GM19099 (cell line): Measurements from ENCODE around the gene CRY2.

Source experiments
- POLR2A ChIP-seq: IDR thresholded peaks from 3 replicates; pipeline ENCODE4 v1.6.1; 2011; ENCODE audit warnings: low read depth; ENCODE audit not compliant: insufficient read length; ENCODE audit errors: extremely low read depth

The CRY2 gene

GRCh38 chr11:45846974-45847910, at the start of gene CRY2:
TSS of gene CRY2 (plus strand) at chr11:45847475. CDS start at chr11:45847491, 16 bp downstream.
- peak; percentile 94 for TF ChIP-seq POLR2A

DNA sequence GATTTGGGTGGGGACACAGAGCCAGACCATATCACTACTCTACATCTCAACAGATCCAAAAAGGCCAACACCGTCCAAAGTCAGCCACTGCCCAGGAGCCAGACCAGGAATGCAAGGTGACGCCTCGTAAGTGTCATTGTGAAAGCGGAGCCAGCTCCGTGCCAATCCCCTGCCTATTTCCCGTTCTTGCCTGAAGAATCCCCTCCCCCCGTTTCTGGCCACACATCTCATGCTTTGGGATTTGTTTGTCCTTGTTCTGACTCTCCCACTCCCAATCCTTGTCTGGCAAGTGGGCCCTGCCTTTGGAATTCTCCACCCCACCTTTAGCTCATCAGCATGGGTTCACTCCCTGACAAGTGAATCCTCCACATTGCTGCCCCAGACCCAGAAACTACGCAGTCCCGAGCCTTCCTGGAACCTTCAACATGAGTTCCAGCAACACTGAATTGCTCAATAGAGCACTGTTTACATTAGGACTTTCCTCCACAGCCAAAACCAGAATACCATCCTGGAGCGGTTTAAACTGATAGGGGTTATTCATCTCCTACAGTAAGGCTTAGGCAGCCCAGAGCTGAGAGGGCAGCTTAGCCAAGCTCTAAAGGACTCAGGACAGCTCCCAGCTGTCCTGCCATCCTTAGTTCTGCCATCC, 48.4 kb upstream of the CRY2 start:
- no peak for TF ChIP-seq POLR2A

GRCh38 chr11:45799562-45799961, 47.7 kb upstream of the CRY2 start:
- no peak for TF ChIP-seq POLR2A

DNA sequence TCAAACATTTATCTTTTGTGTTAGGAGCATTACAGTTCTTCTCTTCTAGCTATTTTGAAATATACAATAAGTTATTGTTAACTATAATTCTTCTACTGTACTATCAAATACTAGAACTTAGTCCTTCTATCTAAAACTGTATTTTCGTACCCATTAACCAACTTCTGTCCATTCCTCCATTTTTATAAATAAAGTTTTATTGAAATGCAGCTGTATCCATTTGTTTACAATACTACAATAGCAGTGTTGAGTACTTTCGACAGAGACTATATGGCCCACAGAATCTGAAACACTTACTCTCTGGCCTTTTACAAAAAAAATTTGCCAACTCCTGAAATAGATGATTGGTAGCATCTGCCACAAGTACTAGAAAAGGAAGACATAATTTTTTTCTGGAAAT, 47.0 kb upstream of the CRY2 start:
- TF ChIP-seq POLR2A = no peak

DNA sequence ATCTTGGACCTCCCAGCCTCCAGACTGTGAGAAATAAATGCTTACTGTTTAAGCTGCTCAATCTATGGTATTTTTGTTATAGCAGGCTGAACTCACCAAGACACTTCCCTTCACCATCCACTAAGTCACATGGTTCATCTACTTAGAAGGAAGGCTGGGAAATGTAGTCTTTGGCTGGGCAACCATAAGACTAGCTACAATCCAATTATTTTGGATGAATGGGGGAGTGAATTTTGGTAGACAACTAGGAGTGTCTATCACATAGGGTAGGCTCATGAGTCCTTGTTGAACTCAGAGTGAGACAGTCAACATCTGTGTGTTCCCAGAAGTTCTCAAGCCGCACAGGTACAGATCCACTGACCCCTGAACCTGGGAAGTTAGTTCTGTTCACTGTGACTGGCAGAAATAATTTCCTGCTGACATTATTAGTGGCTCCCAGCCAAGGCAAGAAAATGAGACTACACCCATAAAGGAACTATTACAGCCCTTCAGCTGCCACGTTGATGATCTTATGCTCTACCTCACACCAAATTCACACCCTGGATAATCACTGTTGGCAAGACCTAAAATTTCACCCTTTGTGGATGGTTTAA, 45.5 kb upstream of the CRY2 start:
- TF ChIP-seq POLR2A = no peak

GRCh38 chr11:45802531-45803317, 44.6 kb upstream of the CRY2 start:
- no peak for TF ChIP-seq POLR2A

DNA sequence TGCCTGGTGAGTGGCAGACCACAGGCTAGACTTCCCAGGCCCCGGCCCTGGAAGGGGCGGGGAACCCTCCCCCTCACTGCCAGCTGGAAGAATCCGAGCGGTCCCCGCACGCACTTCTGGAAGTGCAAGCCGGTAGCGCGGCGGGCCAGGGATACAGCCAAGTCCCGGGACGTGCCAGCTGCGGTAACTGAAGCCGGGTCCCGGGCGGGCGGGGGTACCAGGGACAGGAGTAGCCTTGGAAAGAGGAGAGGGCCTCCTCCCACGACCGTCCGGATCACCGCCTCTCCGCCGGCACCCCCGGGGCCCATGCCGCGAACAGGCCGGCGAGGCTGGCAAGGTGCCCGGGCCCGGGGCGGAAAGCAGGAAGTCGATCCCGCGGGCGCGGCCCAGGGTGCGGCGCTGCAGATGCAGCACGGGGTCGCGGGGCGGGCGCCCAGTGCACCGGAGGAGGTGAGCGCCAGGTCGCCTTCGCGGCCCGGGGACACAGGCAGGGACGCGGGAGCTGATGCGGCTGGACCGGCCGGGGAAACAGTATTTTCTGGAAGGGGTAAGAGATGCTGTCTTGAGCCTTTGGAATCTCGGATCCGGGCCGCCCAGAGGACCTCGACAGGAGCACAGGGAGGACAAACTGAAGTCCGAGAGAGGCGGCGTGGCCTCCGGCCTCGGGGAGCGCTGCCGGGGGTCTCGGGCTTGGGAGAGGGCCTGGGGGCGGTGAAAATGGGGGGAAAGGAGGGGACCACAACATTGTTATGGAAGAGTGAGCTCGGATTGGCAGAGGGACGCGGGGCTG, 43.1 kb upstream of the CRY2 start:
- TF ChIP-seq POLR2A = no peak

DNA sequence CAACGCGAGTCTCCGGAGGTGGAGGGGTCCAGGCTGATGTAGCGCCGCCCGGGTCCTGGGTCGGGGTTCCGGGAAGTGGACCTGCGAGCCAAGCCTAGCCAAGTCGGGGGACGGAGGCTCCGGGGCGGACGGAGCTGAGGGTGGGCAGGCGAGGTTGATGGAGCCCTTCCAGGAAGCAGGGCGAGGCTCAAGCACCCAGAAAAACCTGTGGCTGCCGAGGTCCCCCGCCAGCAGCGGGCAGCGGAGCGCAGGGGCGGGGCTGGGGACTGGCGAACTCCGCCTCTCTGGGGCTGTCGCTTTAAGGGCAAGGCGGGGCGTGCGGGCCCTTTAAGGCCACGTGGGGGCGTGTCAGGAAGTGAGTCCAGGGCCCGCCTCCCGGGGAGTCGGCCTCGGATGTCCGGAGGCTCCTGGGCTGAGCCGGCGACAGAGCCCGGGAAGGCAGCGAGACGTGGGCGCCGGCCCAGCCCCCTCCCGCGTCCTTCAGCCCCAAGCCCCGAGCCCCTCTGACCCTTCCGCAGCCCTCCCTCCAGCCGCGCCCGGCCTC, 42.4 kb upstream of the CRY2 start, which contains the start of gene SLC35C1:
Gene SLC35C1 (plus strand): TSS at position 389 of the 544 bp plus-strand sequence. CDS start 653 bp downstream, outside the sequence.
- peak; percentile 90 for TF ChIP-seq POLR2A

DNA sequence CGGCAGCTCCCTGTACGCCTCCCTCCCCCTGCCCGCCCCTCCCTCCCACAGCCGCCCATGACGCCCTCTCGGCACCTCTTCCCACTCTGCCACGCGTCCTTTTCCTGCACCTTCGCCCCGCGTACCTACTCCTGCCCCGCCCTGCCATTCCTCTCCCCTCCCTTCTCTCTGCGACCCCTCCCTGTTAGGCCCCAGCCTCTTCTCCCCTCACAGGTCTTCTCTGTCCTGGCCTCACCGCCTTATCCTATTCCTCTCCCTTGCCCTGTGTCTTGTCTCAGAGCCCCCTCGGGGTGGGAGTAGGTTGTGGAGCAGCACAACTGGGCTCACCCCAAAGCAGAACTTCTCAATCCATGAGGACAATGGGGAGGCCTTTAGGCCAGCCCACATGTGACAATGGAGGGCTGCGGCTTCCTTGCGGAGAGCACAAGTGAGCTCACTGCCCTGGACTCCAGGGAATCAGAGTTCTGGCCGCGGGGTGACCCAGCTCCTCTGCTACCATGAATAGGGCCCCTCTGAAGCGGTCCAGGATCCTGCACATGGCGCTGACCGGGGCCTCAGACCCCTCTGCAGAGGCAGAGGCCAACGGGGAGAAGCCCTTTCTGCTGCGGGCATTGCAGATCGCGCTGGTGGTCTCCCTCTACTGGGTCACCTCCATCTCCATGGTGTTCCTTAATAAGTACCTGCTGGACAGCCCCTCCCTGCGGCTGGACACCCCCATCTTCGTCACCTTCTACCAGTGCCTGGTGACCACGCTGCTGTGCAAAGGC, 41.8 kb upstream of the CRY2 start:
- no peak for TF ChIP-seq POLR2A

- no peak for TF ChIP-seq POLR2A
These were observed 41.0 kb upstream of the CRY2 start for GRCh38 chr11:45806072-45806933.

- no peak for TF ChIP-seq POLR2A
These were observed 40.1 kb upstream of the CRY2 start for GRCh38 chr11:45806937-45807791.

- no peak for TF ChIP-seq POLR2A
These were observed 39.5 kb upstream of the CRY2 start for GRCh38 chr11:45807792-45808238.
